ENCODE data around the gene AK9.

The AK9 gene

DNA sequence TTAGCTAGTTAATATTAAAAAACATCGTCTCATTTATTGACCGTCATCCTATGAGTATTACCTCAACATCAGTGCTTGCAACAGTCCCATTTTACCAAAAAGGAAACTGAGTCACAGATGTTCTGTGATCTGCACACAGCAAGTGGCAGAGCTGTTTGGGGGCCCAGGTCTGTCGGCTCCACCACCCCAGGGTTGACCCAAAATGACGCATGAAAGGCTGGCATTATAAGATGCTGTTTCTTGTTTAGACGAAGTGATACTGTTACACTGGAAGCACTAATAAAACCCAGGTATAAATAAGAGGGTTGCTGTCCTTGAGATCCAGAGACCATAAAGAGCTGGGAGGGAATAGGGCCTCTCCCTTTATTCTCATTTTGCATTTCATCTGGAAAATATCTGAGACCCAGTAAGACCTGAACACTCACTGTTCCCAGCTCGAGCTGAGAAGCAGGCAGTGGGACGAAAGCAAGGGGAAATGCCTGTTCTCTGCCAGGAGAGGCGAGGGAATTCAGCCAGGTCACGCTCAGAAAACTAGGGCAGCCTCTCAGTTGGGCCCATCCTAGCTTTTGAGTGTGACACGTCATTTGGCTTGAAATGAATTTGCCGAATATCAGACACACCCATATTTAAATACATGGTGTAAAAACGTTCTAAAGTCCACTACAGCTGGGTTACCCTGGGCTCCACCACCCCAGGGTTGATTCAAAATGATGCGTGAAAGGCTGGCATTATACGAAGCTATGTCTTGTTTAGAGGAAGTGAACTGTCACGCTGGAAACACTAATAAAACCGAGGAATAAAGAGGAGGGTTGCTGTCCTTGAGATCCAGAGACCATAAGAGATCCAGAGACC lies 234.1 kb downstream of the AK9 start:
- no peak for DNase-seq (ENCODE audit: low read depth)

- DNase-seq (ENCODE audit: low read depth): no peak
Measured at GRCh38 chr6:109456111-109456583, 234.9 kb downstream of the AK9 start.

DNA sequence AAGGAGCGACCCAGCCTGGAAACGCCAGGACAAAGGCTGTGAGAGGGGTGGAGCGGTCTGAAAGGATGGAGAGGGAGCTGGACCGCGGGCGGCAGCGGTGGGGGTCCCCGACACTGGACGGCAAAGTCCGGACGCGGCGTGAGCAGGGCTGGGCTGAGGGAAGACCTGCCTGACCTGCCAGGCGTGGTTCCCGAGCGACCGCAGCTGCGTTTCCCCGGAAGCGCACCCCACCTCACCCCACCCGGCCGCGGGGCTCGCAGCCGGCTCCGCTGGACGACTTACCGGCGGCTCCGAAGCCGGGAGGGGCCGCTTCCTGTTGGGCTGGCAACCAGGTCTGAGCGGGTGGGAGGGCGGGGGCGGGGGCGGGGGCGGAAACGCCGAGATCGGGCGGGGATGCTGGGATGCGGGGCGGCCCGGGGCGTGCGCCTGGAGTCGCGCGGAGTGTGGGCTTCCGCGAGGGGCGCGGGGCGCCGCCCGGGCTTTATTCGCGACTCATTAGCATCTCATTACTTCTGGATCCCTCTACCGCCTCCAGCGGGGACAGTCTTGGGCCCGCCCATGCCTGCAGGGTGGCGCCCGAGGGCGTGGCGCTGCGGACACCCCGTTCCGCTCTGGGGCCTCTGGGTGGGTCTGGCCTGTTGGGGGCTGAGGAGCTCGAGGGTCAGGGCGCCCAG lies 235.4 kb downstream of the AK9 start, which contains the start of gene MICAL1:
TSS of gene MICAL1 (minus strand) at position 336 of the 674 bp plus-strand sequence. CDS start 1,576 bp downstream, outside the sequence.
- DNase-seq (ENCODE audit: low read depth): peak; percentile 56

DNA sequence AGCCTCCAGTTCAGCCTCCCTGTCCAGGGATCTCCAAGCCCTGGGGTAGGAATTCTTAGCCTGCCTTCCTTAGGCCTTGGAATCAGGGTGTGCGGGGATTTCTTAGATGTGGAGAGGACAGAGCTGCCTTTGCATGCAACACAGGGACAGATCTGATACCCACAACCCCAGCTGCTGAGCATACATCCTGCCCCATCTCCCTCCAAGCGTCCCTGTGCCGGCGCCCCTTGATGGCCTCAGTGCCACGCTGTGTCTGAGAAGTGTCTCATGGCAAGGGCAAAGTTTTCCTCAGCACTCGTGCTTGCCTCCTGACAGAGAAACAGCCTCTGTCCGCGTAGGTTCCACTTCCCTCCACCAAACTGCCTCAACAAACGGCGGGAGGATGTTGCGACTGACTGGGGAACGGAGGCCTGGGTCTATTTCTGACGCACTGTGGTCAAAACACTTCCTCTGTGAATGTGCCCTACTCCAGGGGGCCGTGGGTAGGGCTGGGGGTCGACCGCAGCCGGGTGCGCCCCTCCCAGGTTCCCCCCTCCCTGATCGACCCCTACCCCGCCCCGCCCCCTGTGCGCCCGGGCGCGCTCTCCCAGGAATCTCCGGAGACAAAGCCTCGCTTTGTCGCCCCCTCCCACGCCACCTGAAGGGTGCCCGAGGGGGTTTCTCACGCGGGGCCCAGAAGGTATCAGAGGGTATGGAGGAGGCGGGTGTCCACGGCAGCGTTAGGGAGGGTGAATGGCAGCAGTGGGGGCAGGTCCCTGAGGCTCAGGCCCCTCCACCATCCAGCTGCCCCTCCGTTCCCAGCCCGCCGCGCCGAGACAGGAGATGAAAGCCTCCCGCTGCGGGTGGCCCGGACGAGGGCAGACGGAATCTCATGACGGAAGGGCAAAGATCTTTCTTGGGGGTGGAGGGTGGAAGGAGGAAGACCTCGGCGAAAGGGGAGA lies 236.2 kb downstream of the AK9 start:
- DNase-seq (ENCODE audit: low read depth): peak; percentile 58

- DNase-seq (ENCODE audit: low read depth): no peak
Measured at GRCh38 chr6:109453594-109454495, 237.2 kb downstream of the AK9 start.

GRCh38 chr6:109453156-109453555 lies 237.8 kb downstream of the AK9 start:
- no peak for DNase-seq (ENCODE audit: low read depth)

- no peak for DNase-seq (ENCODE audit: low read depth)
Measured at GRCh38 chr6:109452181-109452580, 238.8 kb downstream of the AK9 start.

DNA sequence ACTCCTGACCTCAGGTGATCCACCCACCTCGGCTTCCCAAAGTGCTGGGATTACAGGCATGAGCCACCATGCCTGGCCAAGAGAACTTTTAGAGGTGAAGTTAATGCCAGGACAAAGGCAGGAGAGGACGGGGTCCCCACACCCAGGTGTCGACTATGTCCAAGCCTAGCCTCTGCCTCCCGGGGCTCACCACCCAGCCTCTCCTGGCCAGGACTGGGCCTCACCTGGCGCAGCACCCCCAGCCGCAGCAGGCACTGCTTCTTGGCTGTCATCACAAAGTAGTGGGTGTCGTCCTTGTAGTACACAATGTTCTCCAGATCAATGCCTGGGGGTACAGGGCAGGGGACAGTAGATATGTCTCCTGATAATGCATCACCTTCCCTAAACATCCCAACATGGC lies 239.6 kb downstream of the AK9 start:
- no peak for DNase-seq (ENCODE audit: low read depth)

- DNase-seq (ENCODE audit: low read depth): no peak
Measured at GRCh38 chr6:109450801-109451200, 240.2 kb downstream of the AK9 start.

- no peak for DNase-seq (ENCODE audit: low read depth)
Measured at GRCh38 chr6:109449795-109450673, 241.0 kb downstream of the AK9 start.

- DNase-seq (ENCODE audit: low read depth): no peak
Measured at GRCh38 chr6:109449064-109449794, 241.8 kb downstream of the AK9 start.

DNA sequence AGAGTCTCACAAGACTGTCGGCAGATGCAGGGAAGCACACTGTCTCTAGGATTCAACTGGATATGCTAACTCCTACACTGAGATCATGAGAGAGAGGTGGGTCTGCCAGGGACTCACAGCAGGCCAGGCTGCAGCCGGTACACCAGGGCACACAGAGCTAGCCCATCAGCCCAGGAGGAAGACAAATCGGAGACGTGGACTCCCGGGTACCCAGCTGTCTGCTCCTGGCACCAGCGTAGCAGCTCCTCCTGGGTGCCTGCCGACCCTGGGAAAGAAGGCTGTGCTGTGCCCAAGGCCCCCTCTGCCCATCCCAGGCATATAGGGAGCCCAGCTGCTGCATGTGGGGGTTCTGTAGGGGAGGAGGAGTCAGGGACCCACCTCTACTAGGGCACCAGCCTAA lies 242.4 kb downstream of the AK9 start:
- no peak for DNase-seq (ENCODE audit: low read depth)

DNA sequence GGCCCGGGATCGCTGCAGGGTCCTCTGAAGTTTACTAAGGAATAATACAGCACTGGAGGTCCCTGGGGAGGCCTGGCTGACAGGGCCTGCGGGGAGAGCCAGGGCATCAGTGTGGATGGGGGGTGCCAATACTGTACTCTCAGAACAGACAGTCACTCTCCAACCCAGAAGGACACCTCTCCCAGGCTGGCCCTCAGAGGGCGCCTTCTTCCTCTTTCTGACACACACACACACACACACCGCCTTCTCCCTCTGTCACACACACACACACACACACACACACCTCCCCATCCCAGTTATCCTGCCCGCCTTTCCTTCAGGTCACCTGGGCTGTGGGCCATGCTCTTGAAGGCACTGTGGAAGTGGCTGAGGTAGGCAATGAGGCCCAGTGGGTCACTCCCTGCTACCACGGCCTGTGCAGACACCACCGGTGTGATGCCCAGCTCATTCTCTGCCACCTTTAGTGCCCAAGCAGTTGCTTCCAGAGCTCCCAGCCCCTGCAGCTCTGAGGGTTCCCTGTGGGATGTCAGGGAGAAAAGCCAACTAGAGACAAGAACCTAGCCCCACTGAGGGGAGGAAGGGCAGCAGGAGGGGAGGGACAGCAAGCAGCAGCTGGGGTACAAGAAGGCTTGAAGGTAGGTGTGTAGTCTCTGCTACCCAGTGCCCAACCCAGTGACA lies 243.0 kb downstream of the AK9 start:
- DNase-seq (ENCODE audit: low read depth): no peak

DNA sequence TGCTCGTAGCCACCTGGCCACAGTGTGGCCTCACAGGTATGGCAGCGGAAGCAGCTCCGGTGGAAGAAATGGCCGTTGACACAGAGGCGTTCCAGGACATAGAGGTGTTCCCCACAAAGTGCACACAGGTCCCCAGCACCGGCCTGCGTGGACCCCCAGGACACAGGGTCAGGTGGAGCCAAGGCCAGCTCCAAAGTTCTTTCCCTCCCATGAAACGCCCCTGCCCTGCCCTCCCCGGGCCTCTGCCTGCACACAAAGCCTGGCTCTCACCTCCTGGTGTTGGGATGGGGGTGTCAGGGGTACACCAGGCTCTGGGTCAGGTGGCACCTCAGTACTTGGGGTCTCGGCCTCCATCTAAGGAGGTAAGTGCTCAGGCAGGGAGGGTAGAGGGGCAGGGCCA lies 243.9 kb downstream of the AK9 start:
- no peak for DNase-seq (ENCODE audit: low read depth)

DNA sequence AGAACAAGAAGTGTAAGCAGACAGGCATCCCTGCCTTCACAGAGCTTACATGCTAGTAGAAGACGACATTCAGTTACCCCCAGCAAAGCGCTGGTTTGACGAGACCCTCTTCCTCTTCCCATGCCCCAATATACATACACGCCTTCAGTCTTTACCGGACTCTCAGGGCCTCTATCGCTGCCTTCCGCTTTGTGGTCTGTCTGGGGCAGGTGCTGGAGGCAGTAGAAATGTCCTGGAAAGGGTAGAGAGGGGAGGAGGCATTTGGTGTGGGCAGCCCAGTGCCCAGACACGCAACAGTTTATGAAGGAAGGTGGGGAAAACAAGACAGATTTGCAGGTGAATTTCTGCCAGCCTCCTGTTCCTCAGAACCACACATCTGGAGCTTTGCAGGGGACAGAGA lies 244.5 kb downstream of the AK9 start:
- no peak for DNase-seq (ENCODE audit: low read depth)

GRCh38 chr6:109446072-109446471 lies 244.9 kb downstream of the AK9 start:
- no peak for DNase-seq (ENCODE audit: low read depth)

- DNase-seq (ENCODE audit: low read depth): no peak
Measured at GRCh38 chr6:109445382-109445781, 245.6 kb downstream of the AK9 start.

- no peak for DNase-seq (ENCODE audit: low read depth)
Measured at GRCh38 chr6:109443425-109443950, 247.5 kb downstream of the AK9 start.
